WERI-Rb-1 (cell line): Measurements from ENCODE around the gene VGLL1.

ENCODE experiments used
- DNase-seq: peaks from one replicate; pipeline ENCODE4 v3.0.0-alpha.2; 2020
- H3K27ac ChIP-seq: fragments of 250-450 bp; sonication (Bioruptor Pico); 2 replicates; pipeline ENCODE4 v1.5.1; 2020; ENCODE audit warnings: mild to moderate bottlenecking, moderate library complexity
- H3K27me3 ChIP-seq: fragments of 250-450 bp; sonication (Bioruptor Pico); 2 replicates; pipeline ENCODE4 v1.5.1; 2021; ENCODE audit warnings: mild to moderate bottlenecking, low read depth, moderate library complexity; ENCODE audit not compliant: insufficient read depth, severe bottlenecking
- H3K36me3 ChIP-seq: fragments of 250-450 bp; sonication (Bioruptor Pico); 2 replicates; pipeline ENCODE4 v1.5.1; 2020; ENCODE audit warnings: mild to moderate bottlenecking, moderate library complexity
- H3K4me3 ChIP-seq: 2 replicates; pipeline ENCODE4 v1.5.1; 2011; ENCODE audit warnings: low read depth, mild to moderate bottlenecking, control low read depth, low read length
- H3K9me3 ChIP-seq: fragments of 250-450 bp; sonication (Bioruptor Pico); 2 replicates; pipeline ENCODE4 v1.5.1; 2021; ENCODE audit warnings: mild to moderate bottlenecking, moderate library complexity; ENCODE audit not compliant: severe bottlenecking
- CTCF ChIP-seq: IDR thresholded peaks from 2 replicates; pipeline ENCODE4 v1.5.1; 2011; ENCODE audit warnings: low read depth, mild to moderate bottlenecking, control low read depth, inconsistent platforms, low read length

VGLL1 gene

GRCh38 chrX:136540226-136540625, 8.2 kb downstream of the VGLL1 start:
- no peak overlapping the region for H3K4me3 ChIP-seq
- H3K27ac ChIP-seq = no peak overlapping the region
- peaks cover 74% of the 10 kb centered on the region for H3K27me3 ChIP-seq
- H3K9me3 ChIP-seq = no peaks in the 10 kb centered on the region
- no peaks in the 10 kb centered on the region for H3K36me3 ChIP-seq
- no peak for DNase-seq
- TF ChIP-seq CTCF = no peak

- Histone ChIP-seq H3K27ac (no peak overlapping the region), H3K9me3 (no peaks in the 10 kb centered on the region), H3K4me3 (no peak overlapping the region), H3K27me3 (peaks cover 75% of the 10 kb centered on the region), H3K36me3 (no peaks in the 10 kb centered on the region)
- no peak for TF ChIP-seq CTCF
- DNase-seq = no peak
Measured at GRCh38 chrX:136541294-136541693, 9.3 kb downstream of the VGLL1 start.

GRCh38 chrX:136542281-136542680, 10.3 kb downstream of the VGLL1 start:
- Histone ChIP-seq H3K9me3 (no peaks in the 10 kb centered on the region), H3K36me3 (no peaks in the 10 kb centered on the region), H3K27me3 (peaks cover 72% of the 10 kb centered on the region), H3K4me3 (no peak overlapping the region), H3K27ac (no peak overlapping the region)
- no peak for TF ChIP-seq CTCF
- DNase-seq = no peak

- peaks cover 75% of the 10 kb centered on the region for H3K27me3 ChIP-seq
- H3K4me3 ChIP-seq = no peak overlapping the region
- TF ChIP-seq CTCF = no peak
- no peak for DNase-seq
- no peaks in the 10 kb centered on the region for H3K36me3 ChIP-seq
- H3K9me3 ChIP-seq = no peaks in the 10 kb centered on the region
- no peak overlapping the region for H3K27ac ChIP-seq
Measured at GRCh38 chrX:136546371-136546781, 14.4 kb downstream of the VGLL1 start.

- DNase-seq = no peak
- Histone ChIP-seq H3K9me3 (no peaks in the 10 kb centered on the region), H3K27me3 (peaks cover 76% of the 10 kb centered on the region)
Measured at GRCh38 chrX:136549226-136549625, 17.2 kb downstream of the VGLL1 start.

More at GRCh38 chrX:136549226-136549625, 17.2 kb downstream of the VGLL1 start:
- TF ChIP-seq CTCF = no peak
- Histone ChIP-seq H3K27ac (no peak overlapping the region), H3K36me3 (no peaks in the 10 kb centered on the region), H3K4me3 (no peak overlapping the region)
